Body of pancreas (tissue), 4 donors: Measurements from ENCODE around the gene ITGB6.

Experiments used
- CTCF ChIP-seq, 7 experiments: fragments of 450-650 bp in 4 of 7; fragments of 200-600 bp in 3 of 7; sonication (generic) in 3 of 7; IDR thresholded peaks; one replicate each; pipeline ENCODE4 v1.5.1; 2016 to 2019; ENCODE audit warnings: antibody characterized with exemption in 7 of 7
- POLR2A ChIP-seq, 3 donors: fragments of 450-650 bp; IDR thresholded peaks; one replicate each; pipeline ENCODE4 v1.6.1; 2016; ENCODE audit warnings: antibody characterized with exemption in 3 of 3, mild to moderate bottlenecking in 2 of 3

- TF ChIP-seq POLR2A (IDR thresholded peaks at IDR 0.05), result no peak
- no peak for TF ChIP-seq CTCF (IDR thresholded peaks at IDR 0.05)
These were observed 144.4 kb downstream of the ITGB6 start for GRCh38 chr2:160055726-160056108.
